CD4-positive, CD25-positive, alpha-beta regulatory T cell (primary cell): ENCODE data around the gene RNFT1. TPM values are rescaled to one million over a fixed set of nuclear protein-coding genes. Genes with fewer than 3 reads are reported as not detected.

Experiments
- ATAC-seq, 2 donors: fragments of 150-1000 bp; cut with Tn5 transposase; one replicate each; pipeline ENCODE4 v1.10.0; 2021; ENCODE audit warnings: low read depth in 2 of 2, moderate number of reproducible peaks in 2 of 2, moderate library complexity in 1 of 2
- DNase-seq, 3 donors: peaks; one replicate each; pipeline versions ENCODE4 v3.0.0 to v3.0.0-alpha.2; 2012 to 2022; ENCODE audit warnings: mixed read lengths in 1 of 3
- H3K27ac ChIP-seq: one replicate; pipeline ENCODE4 v1.7.0; 2013; ENCODE audit warnings: mild to moderate bottlenecking, low read length; ENCODE audit not compliant: insufficient read depth, poor library complexity, severe bottlenecking
- H3K27me3 ChIP-seq: one replicate; pipeline ENCODE4 v1.7.0; 2013; ENCODE audit warnings: low read length; ENCODE audit not compliant: control insufficient read depth, insufficient read depth
- H3K36me3 ChIP-seq: one replicate; pipeline ENCODE4 v1.7.0; 2013; ENCODE audit warnings: mild to moderate bottlenecking, low read length, moderate library complexity; ENCODE audit not compliant: control insufficient read depth, insufficient read depth
- H3K4me1 ChIP-seq: 2 replicates; pipeline ENCODE4 v1.7.0; 2013; ENCODE audit warnings: mild to moderate bottlenecking, low read length; ENCODE audit not compliant: insufficient read depth, control insufficient read depth, poor library complexity, severe bottlenecking
- H3K4me3 ChIP-seq: one replicate; pipeline ENCODE4 v1.7.0; 2013; ENCODE audit warnings: low read depth, mild to moderate bottlenecking, low read length, moderate library complexity
- H3K9me3 ChIP-seq, 2 experiments: 1 replicate in 1 of 2; 2 replicates in 1 of 2; pipeline ENCODE4 v1.7.0; 2013; ENCODE audit warnings: low read length in 2 of 2, mild to moderate bottlenecking in 1 of 2, moderate library complexity in 1 of 2; ENCODE audit not compliant: control insufficient read depth in 2 of 2
- H3K27ac Mint-ChIP-seq, 3 donors: one replicate each; pipeline ENCODE4 v1.8.0; 2020 to 2022; ENCODE audit warnings: mild to moderate bottlenecking in 3 of 3, mixed read lengths in 3 of 3, moderate library complexity in 2 of 3
- H3K27me3 Mint-ChIP-seq: one replicate; pipeline ENCODE4 v1.8.0; 2022; ENCODE audit warnings: mild to moderate bottlenecking, mixed read lengths
- H3K36me3 Mint-ChIP-seq: one replicate; pipeline ENCODE4 v1.8.0; 2020; ENCODE audit warnings: mixed read lengths
- H3K4me1 Mint-ChIP-seq, 4 donors: one replicate each; pipeline ENCODE4 v1.8.0; 2020 to 2022; ENCODE audit warnings: mixed read lengths in 4 of 4, mild to moderate bottlenecking in 1 of 4
- H3K4me3 Mint-ChIP-seq, 4 donors: one replicate each; pipeline ENCODE4 v1.8.0; 2020 to 2022; ENCODE audit warnings: mild to moderate bottlenecking in 4 of 4, mixed read lengths in 4 of 4, moderate library complexity in 3 of 4
- H3K9me3 Mint-ChIP-seq, 7 donors: one replicate each; pipeline ENCODE4 v1.8.0; 2020 to 2022; ENCODE audit warnings: mixed read lengths in 7 of 7, mild to moderate bottlenecking in 3 of 7, moderate library complexity in 2 of 7
- polyA plus RNA-seq, 4 donors: library from polyadenylated mRNA; unstranded; fragments of 300-500 nt; fragmentation: Illumina TruSeq; gene quantifications; one replicate each; pipeline ENCODE4 v1.2.3, GENCODE V29; 2021
- total RNA-seq: library from RNA; stranded (reverse); gene quantifications from one replicate; pipeline ENCODE4 v1.2.3, GENCODE V29; 2022

The RNFT1 gene
- total and polyA plus RNA-seq, 5 donors from 2014 or later, result 27.0 to 38.0 (median 30.2) TPM

DNA sequence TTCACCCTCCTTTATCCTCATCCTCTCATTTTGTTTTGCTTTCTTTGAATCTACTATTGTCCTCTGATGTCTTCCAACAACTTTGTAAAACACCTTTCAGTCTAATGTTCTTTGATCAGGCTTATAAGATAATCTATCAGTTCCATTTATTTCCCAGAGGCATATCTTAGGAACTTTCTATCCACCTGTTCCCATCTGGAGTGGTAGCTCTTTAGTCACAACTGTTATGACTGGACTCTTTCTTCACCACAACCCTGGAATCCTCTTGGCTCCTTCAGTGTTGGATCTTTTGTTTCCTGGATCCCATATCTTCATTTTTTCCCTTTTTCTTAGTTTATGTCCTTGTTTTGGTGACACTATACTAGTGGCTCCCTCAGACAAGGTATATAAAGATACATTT is 48.1 kb downstream of the RNFT1 start:
- Histone ChIP-seq H3K4me3 (no peak overlapping the region), H3K27me3 (no peaks in the 10 kb centered on the region), H3K9me3 (no peaks in the 10 kb centered on the region), H3K36me3 (peaks cover 82% of the 10 kb centered on the region), H3K4me1 (no peaks in the 10 kb centered on the region), H3K27ac (no peak overlapping the region)
- DNase-seq, result no peak
- peaks cover 0 to 15% (median 7%) of the 10 kb centered on the region in 4 donors for H3K4me1 Mint-ChIP-seq
- no peak overlapping the region for H3K27ac Mint-ChIP-seq
- no peak for ATAC-seq
- H3K4me3 Mint-ChIP-seq, result no peak overlapping the region
- H3K27me3 Mint-ChIP-seq, result no peaks in the 10 kb centered on the region
- peaks cover 0 to 1% (median 0%) of the 10 kb centered on the region in 7 donors for H3K9me3 Mint-ChIP-seq
- peaks cover 41% of the 10 kb centered on the region for H3K36me3 Mint-ChIP-seq

DNA sequence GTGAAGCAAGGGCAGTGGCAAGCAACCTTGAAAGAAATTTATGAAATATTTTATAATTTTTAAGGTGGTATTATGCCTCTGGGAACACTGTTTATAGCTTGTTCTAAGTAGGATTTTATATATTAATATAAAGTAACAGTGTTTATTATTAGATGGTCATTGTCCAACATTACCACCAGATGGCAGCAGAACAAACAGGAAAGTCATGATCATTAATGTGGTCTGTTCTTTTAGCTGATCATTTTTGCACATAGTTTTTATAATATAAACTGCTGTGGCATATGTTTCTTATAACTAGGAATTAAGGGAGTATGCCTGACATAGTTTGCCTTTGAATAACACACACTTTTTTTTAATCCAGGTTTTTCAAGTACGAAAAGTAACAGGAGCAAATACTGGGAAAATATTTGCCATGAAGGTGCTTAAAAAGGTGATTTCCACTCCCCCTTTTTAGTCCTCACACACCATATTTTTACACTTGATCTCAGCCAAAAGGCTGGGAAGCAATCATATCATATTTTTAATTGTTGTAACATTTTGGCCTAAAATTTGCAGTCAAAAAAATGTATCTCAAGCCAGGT is 50.2 kb downstream of the RNFT1 start:
- DNase-seq, result peak in 2 of 3 donors; percentile 64 to 65
- peaks cover 70% of the 10 kb centered on the region for H3K36me3 ChIP-seq
- H3K36me3 Mint-ChIP-seq, result peaks cover 43% of the 10 kb centered on the region

DNA sequence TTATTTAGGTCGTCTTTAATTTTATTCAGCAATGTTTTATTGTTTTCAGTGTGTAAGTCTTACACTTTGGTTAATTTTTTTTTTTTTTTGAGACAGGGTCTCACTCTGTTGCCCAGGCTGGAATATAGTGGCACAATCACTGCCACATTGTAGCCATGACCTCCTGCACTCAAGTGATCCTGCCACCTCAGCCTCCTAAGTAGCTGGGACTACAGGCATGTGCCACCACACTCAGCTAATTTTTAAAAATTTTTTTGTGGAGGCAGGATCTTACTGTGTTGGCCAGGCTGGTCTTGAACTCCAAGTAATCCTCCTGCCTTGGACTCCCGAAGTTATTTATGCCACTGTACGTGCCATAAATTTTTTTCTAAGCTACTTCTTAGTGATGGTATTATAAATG is 57.1 kb downstream of the RNFT1 start:
- no peak overlapping the region for H3K4me3 Mint-ChIP-seq
- no peak overlapping the region for H3K27ac Mint-ChIP-seq
- peaks cover 16% of the 10 kb centered on the region for H3K36me3 Mint-ChIP-seq
- peaks cover 8 to 31% (median 21%) of the 10 kb centered on the region in 4 donors for H3K4me1 Mint-ChIP-seq
- H3K9me3 Mint-ChIP-seq, result no peaks in the 10 kb centered on the region
- H3K4me1 ChIP-seq, result no peaks in the 10 kb centered on the region
- H3K27ac ChIP-seq, result no peak overlapping the region
- H3K36me3 ChIP-seq, result peaks cover 28% of the 10 kb centered on the region
- H3K27me3 Mint-ChIP-seq, result no peaks in the 10 kb centered on the region
- DNase-seq (no peak), ATAC-seq (no peak)
- H3K27me3 ChIP-seq, result no peaks in the 10 kb centered on the region
- H3K4me3 ChIP-seq, result no peak overlapping the region
- H3K9me3 ChIP-seq, result no peaks in the 10 kb centered on the region

More for the DNA sequence above, 50.2 kb downstream of the RNFT1 start:
- Histone ChIP-seq H3K27ac (no peak overlapping the region), H3K9me3 (no peaks in the 10 kb centered on the region), H3K27me3 (no peaks in the 10 kb centered on the region), H3K4me3 (no peak overlapping the region), H3K4me1 (no peaks in the 10 kb centered on the region)
- peaks cover 0 to 1% (median 0%) of the 10 kb centered on the region in 7 donors for H3K9me3 Mint-ChIP-seq
- H3K4me3 Mint-ChIP-seq, result no peak overlapping the region
- H3K27me3 Mint-ChIP-seq, result no peaks in the 10 kb centered on the region
- peak in 1 of 2 donors; percentile 58 for ATAC-seq
- H3K27ac Mint-ChIP-seq, result no peak overlapping the region
- peaks cover 3 to 22% (median 7%) of the 10 kb centered on the region in 4 donors for H3K4me1 Mint-ChIP-seq

DNA sequence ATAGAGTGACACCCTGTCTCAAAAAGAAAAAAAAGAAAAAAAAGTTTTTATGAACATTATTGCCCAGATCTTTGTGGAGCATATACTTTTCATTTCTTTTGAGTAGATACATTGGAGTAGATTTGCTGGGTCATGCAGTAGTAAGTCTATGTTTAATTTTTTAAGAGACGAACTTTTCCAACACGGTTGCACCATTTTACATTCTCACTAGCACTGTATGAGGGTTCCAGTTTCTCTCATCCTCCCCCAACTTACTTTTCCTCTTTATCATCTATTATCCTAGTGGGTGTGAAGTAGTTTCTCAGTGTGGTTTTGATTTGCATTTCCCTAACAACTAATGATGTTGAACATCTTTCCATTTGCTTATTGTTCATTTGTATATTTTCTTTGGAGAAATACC is 61.1 kb downstream of the RNFT1 start:
- DNase-seq (no peak), ATAC-seq (no peak)
- Histone ChIP-seq H3K36me3 (peaks cover 13% of the 10 kb centered on the region), H3K4me3 (no peak overlapping the region), H3K4me1 (no peaks in the 10 kb centered on the region), H3K27ac (no peak overlapping the region), H3K9me3 (no peaks in the 10 kb centered on the region), H3K27me3 (no peaks in the 10 kb centered on the region)
- Mint-ChIP-seq H3K4me1 (peaks cover 0 to 51% (median 30%) of the 10 kb centered on the region in 4 donors), H3K36me3 (peaks cover 7% of the 10 kb centered on the region), H3K9me3 (no peaks in the 10 kb centered on the region), H3K27ac (no peak overlapping the region), H3K4me3 (no peak overlapping the region), H3K27me3 (no peaks in the 10 kb centered on the region)

Other genes with a start within 250 kb of the RNFT1 start
- gene TUBD1, start 71.8 kb downstream of the RNFT1 start, total RNA-seq, result 16.3 TPM
- 10 to 100 TPM; 21.0 to 28.2 (median 24.6) TPM for gene TUBD1, start 71.8 kb downstream of the RNFT1 start, polyA plus RNA-seq
- 123 TPM for gene RPS6KB1, start 71.6 kb downstream of the RNFT1 start, total RNA-seq
- gene RPS6KB1, start 71.6 kb downstream of the RNFT1 start, polyA plus RNA-seq, result 10 to 100 TPM; 19.9 to 28.1 (median 25.0) TPM
- gene HEATR6, start 114.2 kb upstream of the RNFT1 start, total RNA-seq, result 17.0 TPM
- gene HEATR6, start 114.2 kb upstream of the RNFT1 start, polyA plus RNA-seq, result 10 to 100 TPM in 2 of 4 donors, 1 to 10 TPM in 2; 7.8 to 12.3 (median 9.3) TPM
- not detected for gene CA4, start 185.2 kb upstream of the RNFT1 start, total RNA-seq
- not detected for gene CA4, start 185.2 kb upstream of the RNFT1 start, polyA plus RNA-seq